Posterior vena cava (tissue), 2 donors: ENCODE measurements around the gene ACER3. TPM values are rescaled to one million over a fixed set of nuclear protein-coding genes. Genes with fewer than 3 reads are reported as not detected.
"Not testable (repeated sequence)": the region's sequence is repeated elsewhere in the genome, so short reads cannot be mapped to it uniquely, and the experiment has no call there.

Experiments
- DNase-seq: peaks from one replicate; pipeline ENCODE4 v3.0.0-alpha.2; 2020; ENCODE audit warnings: low spot score
- intact Hi-C, 2 donors: fragments of 100-400 bp; cut with DNase I; formaldehyde crosslinking; loops; one replicate each; pipeline versions ENCODE4 v1.14.1 to v1.14.2; 2022 to 2023
- long read RNA-seq, 2 donors: library from polyadenylated mRNA; unstranded; transcript quantifications; one replicate each; pipeline ENCODE4 v2.0.0, GENCODE V29; 2020 to 2021
- total RNA-seq, 2 donors: library from RNA; stranded (reverse); fragmentation: NEBNext Ultra II Directional; extraction: Animal tissue kit (Norgen Biotek cat#: 25700); gene quantifications; one replicate each; pipeline ENCODE4 v1.2.1, GENCODE V29; 2021
- donor health status: DM: yes; HTN: yes; CAD: no.
- donor health status: DM: yes; HTN: yes; CAD: no.

ACER3 gene
- 10 to 100 TPM; 22.0 to 27.0 TPM for total RNA-seq
- long read RNA-seq, donor 1, full-length matches to known transcripts = 4 of 8 reads
- long read RNA-seq, donor 1, partial matches to known transcripts = 0 of 8 reads
- long read RNA-seq, donor 1, other reads (novel, unspliced or antisense) = 4 of 8 reads
- long read RNA-seq, donor 2, full-length matches to known transcripts = 1 of 4 reads
- long read RNA-seq, donor 2, partial matches to known transcripts = 0 of 4 reads
- long read RNA-seq, donor 2, other reads (novel, unspliced or antisense) = 3 of 4 reads

GRCh38 chr11:76860539-76861475 lies at the start of gene ACER3:
TSS of gene ACER3 (plus strand) at chr11:76860918. CDS start at chr11:76860977, 59 bp downstream.
- intact Hi-C loops = loop anchor here in 1 of 2 donors (5.0 kb wide), 1 partner anchor 54 kb away; no protein-coding TSS in a partner anchor
- DNase-seq = peak; percentile 97

DNA sequence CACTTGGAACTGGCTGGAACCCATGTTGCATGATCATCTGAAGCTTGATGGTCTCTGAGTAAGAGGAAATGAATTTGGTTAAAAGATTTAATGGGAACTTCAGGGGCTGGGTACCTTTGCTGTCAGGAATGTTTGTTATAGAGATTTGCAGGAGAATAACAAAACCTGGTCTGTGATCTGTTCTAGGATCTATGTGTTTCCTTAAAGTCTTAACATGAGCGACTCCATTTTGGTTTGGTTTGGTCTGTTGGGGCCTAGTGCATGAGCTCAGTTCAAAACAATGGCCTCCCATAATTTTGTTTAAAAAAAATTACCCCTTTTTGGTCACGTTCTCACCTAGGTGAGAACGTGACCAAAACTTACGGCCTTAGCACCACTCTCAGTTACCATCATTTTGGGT lies 49.5 kb upstream of the ACER3 start:
- intact Hi-C loops = no loop called here

DNA sequence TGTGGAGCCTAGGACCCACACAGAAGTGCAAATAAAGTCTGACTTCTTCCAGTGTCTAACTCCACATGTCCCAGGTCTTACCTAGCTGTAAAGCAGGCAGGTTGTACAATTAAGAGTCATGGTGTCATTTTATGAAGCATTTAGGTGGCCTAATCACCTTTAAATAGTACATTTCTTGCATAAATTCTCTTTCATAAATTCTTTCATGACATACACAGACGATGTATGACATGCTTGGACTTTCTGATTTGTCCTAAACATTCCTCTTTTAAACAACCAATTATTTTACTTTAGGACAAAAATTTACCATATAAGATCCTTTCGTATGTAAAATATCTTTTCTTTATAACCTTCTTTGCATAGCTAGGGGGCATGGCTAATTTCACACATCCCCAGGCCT lies 46.3 kb upstream of the ACER3 start:
- intact Hi-C loops = no loop called here
- DNase-seq = no peak

More for the DNA sequence above, 49.5 kb upstream of the ACER3 start:
- DNase-seq = no peak

DNA sequence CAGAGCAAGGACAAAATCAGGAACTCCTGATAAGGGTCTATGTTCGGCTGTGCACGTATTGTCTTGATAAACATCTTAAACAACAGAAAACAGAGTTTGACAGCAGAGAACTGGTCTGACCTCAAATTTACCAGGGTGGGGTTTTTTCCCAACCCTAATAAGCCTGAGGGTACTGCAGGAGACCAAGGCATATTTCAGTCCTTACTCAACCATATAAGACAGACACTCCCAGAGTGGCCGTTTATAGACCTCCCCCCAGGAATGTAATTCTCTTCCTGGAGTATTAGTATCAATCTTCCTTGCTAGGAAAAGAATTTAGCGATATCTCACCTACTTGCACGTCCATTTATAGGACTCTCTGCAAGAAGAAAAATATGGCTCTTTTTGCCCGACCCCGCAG lies 45.0 kb upstream of the ACER3 start:
- intact Hi-C loops = not testable (repeated sequence)

DNA sequence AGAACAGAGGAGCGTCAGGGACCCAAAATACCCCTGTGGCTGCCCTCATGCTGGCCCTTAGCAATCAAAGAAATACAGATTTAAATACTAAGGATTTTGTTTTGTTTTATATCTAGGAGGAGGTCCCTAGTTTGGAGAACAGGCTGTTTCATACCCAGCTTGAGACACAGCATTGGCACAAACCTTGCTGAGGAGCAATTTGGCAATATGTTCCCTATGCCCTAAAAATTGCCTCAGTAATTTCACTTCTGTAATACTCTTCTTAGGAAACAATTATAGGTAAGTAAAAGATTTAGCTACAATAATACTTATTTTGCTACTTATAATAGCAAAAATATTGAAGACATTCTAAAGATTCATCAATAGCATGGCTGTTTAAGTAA lies 40.5 kb upstream of the ACER3 start:
- no peak for DNase-seq
- intact Hi-C loops = no loop called here

More for the DNA sequence above, 45.0 kb upstream of the ACER3 start:
- DNase-seq = not testable (repeated sequence)

- intact Hi-C loops = not testable (repeated sequence)
- peak; percentile 35 for DNase-seq
Measured at GRCh38 chr11:76821396-76821795, 39.3 kb upstream of the ACER3 start.

DNA sequence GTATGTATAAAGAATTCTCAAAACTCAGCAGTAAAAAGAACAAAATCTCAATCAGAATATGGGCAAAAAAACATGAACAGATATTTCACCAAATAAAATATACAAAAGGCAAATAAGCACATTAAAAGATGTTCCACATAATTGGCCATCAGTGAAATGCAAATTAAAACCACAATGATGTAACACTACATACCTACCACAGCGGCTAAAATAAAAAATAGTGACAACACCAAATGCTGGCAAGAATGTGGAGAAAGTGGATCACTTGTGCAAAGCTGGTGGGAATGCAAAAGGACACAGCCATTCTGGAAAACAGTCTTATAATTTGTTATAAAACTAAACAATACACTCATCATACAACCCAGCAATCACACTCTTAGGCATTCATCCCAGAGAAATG lies 38.3 kb upstream of the ACER3 start:
- intact Hi-C loops = no loop called here
- DNase-seq = no peak

DNA sequence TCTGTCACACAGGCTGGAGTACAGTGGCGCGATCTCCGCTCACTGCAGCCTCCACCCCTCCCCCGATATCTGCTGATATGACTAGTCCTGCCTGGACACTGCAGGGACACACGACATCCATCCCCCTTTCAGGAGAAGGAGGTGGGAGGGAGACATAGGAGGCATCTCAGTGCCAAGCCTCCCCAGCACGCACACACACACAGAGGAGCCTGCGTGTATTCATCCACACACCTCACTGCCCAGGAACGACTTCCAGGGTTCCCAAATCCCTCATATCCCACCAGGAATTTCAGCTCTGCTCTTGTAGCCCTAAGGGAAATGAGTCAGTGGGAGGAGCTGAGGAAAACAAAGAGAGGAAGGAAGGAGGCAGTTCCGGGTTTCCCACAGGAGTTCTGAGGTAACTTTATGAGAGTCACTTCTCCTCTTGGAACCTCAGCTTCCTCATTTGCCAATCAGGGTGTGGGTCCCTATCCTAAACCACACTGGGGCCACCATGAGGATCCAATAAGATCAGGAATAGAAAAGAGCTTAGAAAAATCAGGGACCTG lies 37.2 kb upstream of the ACER3 start:
- intact Hi-C loops = no loop called here
- no peak for DNase-seq

DNA sequence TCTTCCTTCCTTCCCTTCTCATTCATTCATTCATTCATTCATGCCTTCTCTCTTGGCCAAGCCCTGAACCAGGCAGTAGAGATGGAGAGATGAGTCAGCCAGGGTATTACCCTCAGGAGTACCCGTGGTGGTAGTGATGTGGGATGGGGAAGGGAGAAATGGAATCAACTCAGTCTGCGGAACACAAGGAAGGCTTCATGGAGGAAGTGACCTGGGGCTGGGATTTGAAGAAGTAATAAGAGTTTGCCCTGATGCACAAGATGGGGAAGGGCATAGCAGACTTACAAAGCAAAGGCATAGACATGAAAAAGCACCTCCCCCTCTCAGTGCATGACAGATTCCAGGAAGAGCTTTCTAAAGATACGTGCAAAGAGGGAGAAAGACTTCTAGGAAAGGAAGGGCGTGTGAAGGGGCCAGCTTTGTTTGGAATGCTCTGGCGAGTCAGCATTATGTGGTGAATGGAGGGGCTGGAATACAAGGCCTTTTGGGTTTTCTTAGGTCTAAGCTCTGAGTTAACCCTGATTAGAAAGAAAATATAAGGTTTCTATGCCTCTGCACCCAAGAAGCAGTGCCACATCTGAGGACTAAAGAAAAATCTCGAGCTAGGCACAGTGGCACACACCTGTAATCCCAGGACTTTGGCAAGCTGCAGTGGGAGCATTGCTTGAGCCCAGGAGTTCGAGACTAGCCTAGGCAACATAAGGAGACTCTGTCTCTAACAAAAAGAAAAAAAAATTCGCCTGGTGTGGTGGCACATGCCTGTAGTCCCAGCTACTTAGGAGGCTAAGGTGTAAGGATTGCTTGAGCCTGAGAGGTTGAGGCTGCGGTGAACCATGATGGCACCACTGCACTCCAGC lies 36.4 kb upstream of the ACER3 start:
- no peak for DNase-seq
- intact Hi-C loops = no loop called here

GRCh38 chr11:76824980-76825725 lies 35.6 kb upstream of the ACER3 start:
- no peak for DNase-seq
- intact Hi-C loops = no loop called here

- no peak for DNase-seq
- intact Hi-C loops = no loop called here
Measured at GRCh38 chr11:76825726-76826396, 34.9 kb upstream of the ACER3 start.

GRCh38 chr11:76826508-76826907 lies 34.2 kb upstream of the ACER3 start:
- intact Hi-C loops, DNase-seq: not testable (repeated sequence)

DNA sequence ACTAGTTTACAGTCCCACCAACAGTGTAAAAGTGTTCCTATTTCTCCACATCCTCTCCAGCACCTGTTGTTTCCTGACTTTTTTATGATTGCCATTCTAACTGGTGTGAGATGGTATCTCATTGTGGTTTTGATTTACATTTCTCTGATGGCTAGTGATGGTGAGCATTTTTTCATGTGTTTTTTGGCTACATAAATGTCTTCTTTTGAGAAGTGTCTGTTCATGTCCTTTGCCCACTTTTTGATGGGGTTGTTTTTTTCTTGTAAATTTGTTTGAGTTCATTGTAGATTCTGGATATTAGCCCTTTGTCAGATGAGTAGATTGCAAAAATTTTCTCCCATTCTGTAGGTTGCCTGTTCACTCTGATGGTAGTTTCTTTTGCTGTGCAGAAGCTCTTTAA lies 33.7 kb upstream of the ACER3 start:
- not testable (repeated sequence) for DNase-seq

DNA sequence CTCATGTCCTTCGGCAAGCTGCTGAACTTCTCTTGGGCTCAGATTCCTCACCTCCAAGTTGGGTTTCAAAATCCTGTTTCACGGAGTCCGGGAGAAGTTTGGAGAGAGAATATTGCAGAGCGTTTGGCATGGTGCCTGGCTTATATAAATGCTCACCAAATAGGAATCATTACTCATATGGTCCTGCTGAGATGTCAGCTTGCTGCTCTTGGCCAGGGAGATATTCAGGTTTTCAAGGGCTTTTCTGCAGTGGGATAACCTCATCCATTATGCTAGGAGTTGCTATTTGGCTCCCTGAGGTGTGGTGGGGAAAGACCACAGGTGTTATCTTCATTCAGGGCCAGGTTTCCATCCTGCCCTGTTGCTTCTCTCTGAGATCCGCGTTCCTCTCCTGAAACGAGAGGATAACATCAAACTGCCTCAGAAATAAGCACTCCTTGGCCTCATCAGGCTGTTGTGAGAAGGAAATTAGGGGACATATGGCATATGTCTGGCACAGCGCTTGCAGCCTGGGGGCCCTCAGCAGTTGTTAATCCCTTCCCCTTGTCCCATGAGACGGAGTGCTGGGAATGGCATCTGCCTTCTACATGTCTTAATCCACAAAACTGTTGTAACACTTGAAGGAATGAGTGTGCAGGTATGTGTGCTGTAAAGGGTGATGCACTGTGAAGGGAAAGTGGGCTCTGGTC lies 29.9 kb upstream of the ACER3 start:
- DNase-seq = no peak
- intact Hi-C loops = no loop called here

More for the DNA sequence above, 33.7 kb upstream of the ACER3 start:
- intact Hi-C loops = not testable (repeated sequence)

- intact Hi-C loops = no loop called here
- no peak for DNase-seq
Measured at GRCh38 chr11:76831686-76832310, 28.9 kb upstream of the ACER3 start.

GRCh38 chr11:76832361-76832760 lies 28.4 kb upstream of the ACER3 start:
- no peak for DNase-seq
- intact Hi-C loops = no loop called here

DNA sequence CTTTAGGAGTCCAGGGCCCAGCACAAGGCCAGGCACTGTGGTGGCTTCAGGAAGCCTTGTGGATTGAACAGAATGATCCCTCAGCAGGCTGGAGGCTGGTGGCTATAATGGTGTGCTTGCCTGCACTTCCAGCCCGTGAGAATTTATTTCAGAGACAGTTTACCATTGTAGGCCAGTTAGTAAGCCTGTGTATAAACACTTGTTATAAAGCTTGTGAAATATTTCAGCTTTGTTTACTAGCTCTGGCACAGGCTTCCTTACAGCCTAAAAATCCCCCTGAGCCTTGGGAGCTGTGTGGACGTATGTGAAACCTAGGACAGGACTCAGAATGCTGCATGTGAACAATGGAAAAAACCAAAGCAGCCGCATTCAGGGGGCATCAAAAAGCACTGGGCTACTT lies 26.6 kb upstream of the ACER3 start:
- intact Hi-C loops = no loop called here
- DNase-seq = no peak
